22Rv1 (cell line): ENCODE measurements around the gene OLFML2B.

Experiments
- ZFX ChIP-seq: fragments of 450-650 bp; IDR thresholded peaks from 2 replicates; pipeline ENCODE4 v1.6.1; 2017; ENCODE audit warnings: antibody characterized with exemption, borderline replicate concordance
- TF ChIP-seq, protein P1 (sequence below): fragments of 450-650 bp; IDR thresholded peaks from 2 replicates; pipeline ENCODE4 v1.5.1; 2017; ENCODE audit warnings: mild to moderate bottlenecking

GRCh38 chr1:161989786-161990185 is 33.9 kb downstream of the OLFML2B start:
- TF ChIP-seq, protein P1, sequence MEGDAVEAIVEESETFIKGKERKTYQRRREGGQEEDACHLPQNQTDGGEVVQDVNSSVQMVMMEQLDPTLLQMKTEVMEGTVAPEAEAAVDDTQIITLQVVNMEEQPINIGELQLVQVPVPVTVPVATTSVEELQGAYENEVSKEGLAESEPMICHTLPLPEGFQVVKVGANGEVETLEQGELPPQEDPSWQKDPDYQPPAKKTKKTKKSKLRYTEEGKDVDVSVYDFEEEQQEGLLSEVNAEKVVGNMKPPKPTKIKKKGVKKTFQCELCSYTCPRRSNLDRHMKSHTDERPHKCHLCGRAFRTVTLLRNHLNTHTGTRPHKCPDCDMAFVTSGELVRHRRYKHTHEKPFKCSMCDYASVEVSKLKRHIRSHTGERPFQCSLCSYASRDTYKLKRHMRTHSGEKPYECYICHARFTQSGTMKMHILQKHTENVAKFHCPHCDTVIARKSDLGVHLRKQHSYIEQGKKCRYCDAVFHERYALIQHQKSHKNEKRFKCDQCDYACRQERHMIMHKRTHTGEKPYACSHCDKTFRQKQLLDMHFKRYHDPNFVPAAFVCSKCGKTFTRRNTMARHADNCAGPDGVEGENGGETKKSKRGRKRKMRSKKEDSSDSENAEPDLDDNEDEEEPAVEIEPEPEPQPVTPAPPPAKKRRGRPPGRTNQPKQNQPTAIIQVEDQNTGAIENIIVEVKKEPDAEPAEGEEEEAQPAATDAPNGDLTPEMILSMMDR = no peak
- no peak for TF ChIP-seq ZFX
